H1 (cell line): Measurements from ENCODE around the gene GRAMD1B. TPM values are rescaled to one million over a fixed set of nuclear protein-coding genes. Genes with fewer than 3 reads are reported as not detected.

ENCODE experiments used
- ASH2L ChIP-seq: fragments of 200-600, 300-600 bp; sonication (generic); IDR thresholded peaks from one replicate; pipeline ENCODE4 v1.7.1; 2017; ENCODE audit warnings: low read length
- CHD7 ChIP-seq: fragments of 300-600 bp; sonication (generic); IDR thresholded peaks from 2 replicates; pipeline ENCODE4 v1.7.1; 2012; ENCODE audit warnings: low read length, moderate library complexity, mild to moderate bottlenecking, inconsistent platforms; ENCODE audit not compliant: insufficient replicate concordance
- EP300 ChIP-seq, 2 experiments: IDR thresholded peaks; 1 replicate in 1 of 2; 2 replicates in 1 of 2; pipeline ENCODE4 v1.6.1; 2011 to 2012; ENCODE audit warnings: low read depth in 2 of 2, low read length in 2 of 2, mild to moderate bottlenecking in 2 of 2, borderline replicate concordance in 1 of 2, inconsistent platforms in 1 of 2, moderate library complexity in 1 of 2
- GTF2F1 ChIP-seq: IDR thresholded peaks from 2 replicates; pipeline ENCODE4 v1.6.1; 2012; ENCODE audit warnings: low read depth, low read length, improper control_type of control experiment, borderline replicate concordance
- MAFK ChIP-seq: IDR thresholded peaks from 2 replicates; pipeline ENCODE4 v1.6.1; 2012; ENCODE audit warnings: low read depth, mild to moderate bottlenecking, improper control_type of control experiment, low read length
- NANOG ChIP-seq: IDR thresholded peaks from 2 replicates; pipeline ENCODE4 v1.6.1; 2011; ENCODE audit warnings: low read length, low read depth, mild to moderate bottlenecking, inconsistent platforms; ENCODE audit not compliant: insufficient read depth, poor library complexity, severe bottlenecking
- POLR2A ChIP-seq, 2 experiments: IDR thresholded peaks; 1 replicate in 1 of 2; 2 replicates in 1 of 2; pipeline ENCODE4 v1.6.1; 2011; ENCODE audit warnings: low read depth in 2 of 2, low read length in 2 of 2, mild to moderate bottlenecking in 2 of 2; ENCODE audit errors: control extremely low read depth in 1 of 2
- POLR2AphosphoS5 ChIP-seq: IDR thresholded peaks from 2 replicates; pipeline ENCODE4 v1.6.1; 2011; ENCODE audit warnings: low read depth, low read length
- SIRT6 ChIP-seq: IDR thresholded peaks from one replicate; pipeline ENCODE4 v1.7.1; 2012; ENCODE audit warnings: low read length, inconsistent platforms
- TAF1 ChIP-seq: IDR thresholded peaks from 2 replicates; pipeline ENCODE4 v1.6.1; 2011; ENCODE audit warnings: mild to moderate bottlenecking, low read depth, low read length
- ZNF274 ChIP-seq: IDR thresholded peaks from 2 replicates; pipeline ENCODE4 v1.7.0; 2012; ENCODE audit warnings: low read length, borderline replicate concordance; ENCODE audit errors: extremely low read depth
- polyA plus RNA-seq, 7 experiments: library from polyadenylated mRNA; depleted of rRNA in 3 of 7; stranded (reverse) in 5 of 7; unstranded in 2 of 7; fragments of >200 nt in 5 of 7; fragments of 200-250 nt in 2 of 7; gene quantifications; 1 replicate in 5 of 7; 2 replicates in 1 of 7; 4 replicates in 1 of 7; pipeline versions ENCODE4 v1.2.1 to v1.2.3, GENCODE V29; 2011 to 2013; ENCODE audit warnings: missing spikeins in 2 of 7, mixed read lengths in 2 of 7
- total RNA-seq: library from RNA; stranded (reverse); fragmentation: NEBNext Ultra II Directional; extraction: Animal tissue kit (Norgen Biotek cat#: 25700); gene quantifications from 2 replicates; pipeline ENCODE4 v1.2.1, GENCODE V29; 2021

The GRAMD1B gene
- total and polyA plus RNA-seq, 2 of the 8 experiments (the other 6 are each of a cell fraction or from before 2014, with no cell fraction given) = 10.1 to 21.2 TPM

- TF ChIP-seq CHD7 = no peak
- TF ChIP-seq EP300 (IDR thresholded peaks at IDR 0.05; ENCODE audit: borderline replicate concordance in 1 of 2, low read depth in 2 of 2, low read length in 2 of 2) = no peak
- no peak for TF ChIP-seq SIRT6
- no peak for TF ChIP-seq TAF1
- TF ChIP-seq ZNF274 = no peak
- no peak for TF ChIP-seq NANOG
- no peak for TF ChIP-seq ASH2L
- no peak for TF ChIP-seq POLR2A (IDR thresholded peaks at IDR 0.05; ENCODE audit: control extremely low read depth in 1 of 2, low read depth in 2 of 2, low read length in 2 of 2)
- TF ChIP-seq POLR2AphosphoS5 = no peak
- TF ChIP-seq GTF2F1 = no peak
- no peak for TF ChIP-seq MAFK
- TF ChIP-seq, all 59 proteins: peak for 0
These were observed 132.1 kb downstream of the GRAMD1B start (continued) for GRCh38 chr11:123562158-123562557.
